ENCODE data around the gene HTRA3.

GRCh38 chr4:8263397-8263796 lies 6.2 kb upstream of the HTRA3 start:
- TF ChIP-seq, protein P1, sequence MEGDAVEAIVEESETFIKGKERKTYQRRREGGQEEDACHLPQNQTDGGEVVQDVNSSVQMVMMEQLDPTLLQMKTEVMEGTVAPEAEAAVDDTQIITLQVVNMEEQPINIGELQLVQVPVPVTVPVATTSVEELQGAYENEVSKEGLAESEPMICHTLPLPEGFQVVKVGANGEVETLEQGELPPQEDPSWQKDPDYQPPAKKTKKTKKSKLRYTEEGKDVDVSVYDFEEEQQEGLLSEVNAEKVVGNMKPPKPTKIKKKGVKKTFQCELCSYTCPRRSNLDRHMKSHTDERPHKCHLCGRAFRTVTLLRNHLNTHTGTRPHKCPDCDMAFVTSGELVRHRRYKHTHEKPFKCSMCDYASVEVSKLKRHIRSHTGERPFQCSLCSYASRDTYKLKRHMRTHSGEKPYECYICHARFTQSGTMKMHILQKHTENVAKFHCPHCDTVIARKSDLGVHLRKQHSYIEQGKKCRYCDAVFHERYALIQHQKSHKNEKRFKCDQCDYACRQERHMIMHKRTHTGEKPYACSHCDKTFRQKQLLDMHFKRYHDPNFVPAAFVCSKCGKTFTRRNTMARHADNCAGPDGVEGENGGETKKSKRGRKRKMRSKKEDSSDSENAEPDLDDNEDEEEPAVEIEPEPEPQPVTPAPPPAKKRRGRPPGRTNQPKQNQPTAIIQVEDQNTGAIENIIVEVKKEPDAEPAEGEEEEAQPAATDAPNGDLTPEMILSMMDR (conservative IDR thresholded peaks at IDR 0.05; ENCODE audit: low read depth, low read length): no peak
- no peak for TF ChIP-seq EZH2phosphoT487 (IDR thresholded peaks at IDR 0.05; ENCODE audit: borderline replicate concordance, low read length)
- TF ChIP-seq EZH2 (IDR thresholded peaks at IDR 0.05; ENCODE audit: low read length, unreplicated experiment): no peak
